CD14-positive monocyte (primary cell): ENCODE data around the gene TNPO3. TPM values are rescaled to one million over a fixed set of nuclear protein-coding genes. Genes with fewer than 3 reads are reported as not detected.
A peak's percentile ranks its signal among the peaks of the same experiment; 100 is the strongest.

ENCODE experiments used
- DNase-seq, 3 donors: peaks; one replicate each; pipeline ENCODE4 v3.0.0-alpha.2; 2011 to 2022
- H2AFZ ChIP-seq: 2 replicates; pipeline ENCODE4 v1.6.0; 2012; ENCODE audit warnings: mild to moderate bottlenecking, low read depth, low read length, inconsistent platforms; ENCODE audit not compliant: insufficient read depth, poor library complexity, severe bottlenecking
- H3K27ac ChIP-seq, 2 donors: 1 replicate in 1 of 2; 2 replicates in 1 of 2; pipeline ENCODE4 v1.5.1; 2012 to 2013; ENCODE audit warnings: low read length in 2 of 2, control low read depth in 1 of 2, inconsistent platforms in 1 of 2, low read depth in 1 of 2, mild to moderate bottlenecking in 1 of 2
- H3K27me3 ChIP-seq, 2 donors: one replicate each; pipeline versions ENCODE4 v1.6.0 to v1.6.1; 2011 to 2013; ENCODE audit warnings: low read length in 2 of 2; ENCODE audit not compliant: control insufficient read depth in 2 of 2, insufficient read depth in 2 of 2
- H3K36me3 ChIP-seq, 2 donors: replicated peaks in 1 of 2; 1 replicate in 1 of 2; 2 replicates in 1 of 2; pipeline versions ENCODE4 v1.5.1 to v1.6.1; 2012 to 2013; ENCODE audit warnings: low read length in 2 of 2, control low read depth in 1 of 2, inconsistent platforms in 1 of 2, mild to moderate bottlenecking in 1 of 2; ENCODE audit not compliant: insufficient read depth in 2 of 2, control insufficient read depth in 1 of 2
- H3K4me1 ChIP-seq, 2 donors: 1 replicate in 1 of 2; 2 replicates in 1 of 2; pipeline versions ENCODE4 v1.5.1 to v1.6.1; 2012 to 2013; ENCODE audit warnings: low read length in 2 of 2, control low read depth in 1 of 2, inconsistent platforms in 1 of 2, mild to moderate bottlenecking in 1 of 2, moderate library complexity in 1 of 2; ENCODE audit not compliant: insufficient read depth in 2 of 2, control insufficient read depth in 1 of 2
- H3K4me2 ChIP-seq: replicated peaks from 2 replicates; pipeline ENCODE3; 2012; ENCODE audit warnings: low read length, moderate library complexity, mild to moderate bottlenecking; ENCODE audit not compliant: poor library complexity, severe bottlenecking; ENCODE audit errors: extremely low read depth
- H3K4me3 ChIP-seq, 3 experiments: fragments of 200-600 bp in 1 of 3; sonication (generic) in 1 of 3; replicated peaks in 1 of 3; 1 replicate in 2 of 3; 2 replicates in 1 of 3; pipeline ENCODE4 v1.5.1; 2011 to 2013; ENCODE audit warnings: low read length in 3 of 3, mild to moderate bottlenecking in 3 of 3, control low read depth in 2 of 3, low read depth in 2 of 3, inconsistent platforms in 1 of 3, moderate library complexity in 1 of 3
- H3K79me2 ChIP-seq: 2 replicates; pipeline ENCODE4 v1.6.0; 2012; ENCODE audit warnings: mild to moderate bottlenecking, control low read depth, inconsistent platforms, low read length, moderate library complexity; ENCODE audit not compliant: insufficient read depth
- H3K9ac ChIP-seq: 2 replicates; pipeline ENCODE4 v1.6.0; 2017; ENCODE audit warnings: low read length, mild to moderate bottlenecking; ENCODE audit not compliant: insufficient read depth, poor library complexity, severe bottlenecking
- H3K9me3 ChIP-seq, 2 donors: replicated peaks in 1 of 2; 1 replicate in 1 of 2; 2 replicates in 1 of 2; pipeline versions ENCODE4 v1.5.1 to v1.6.1; 2012 to 2013; ENCODE audit warnings: low read length in 2 of 2, control low read depth in 1 of 2; ENCODE audit not compliant: control insufficient read depth in 1 of 2, insufficient read depth in 1 of 2
- H4K20me1 ChIP-seq: 2 replicates; pipeline ENCODE4 v1.6.0; 2012; ENCODE audit warnings: mild to moderate bottlenecking, low read length, control low read depth, moderate library complexity; ENCODE audit not compliant: insufficient read depth
- H3K27ac Mint-ChIP-seq, 7 donors: one replicate each; pipeline ENCODE4 v1.8.0; 2020; ENCODE audit warnings: mild to moderate bottlenecking in 7 of 7, mixed read lengths in 7 of 7, moderate library complexity in 6 of 7, inconsistent platforms in 2 of 7
- H3K27me3 Mint-ChIP-seq, 3 donors: one replicate each; pipeline ENCODE4 v1.8.0; 2021 to 2022; ENCODE audit warnings: low read depth in 3 of 3, mild to moderate bottlenecking in 3 of 3, mixed read lengths in 3 of 3, moderate library complexity in 3 of 3, inconsistent platforms in 1 of 3
- H3K36me3 Mint-ChIP-seq, 2 donors: one replicate each; pipeline ENCODE4 v1.8.0; 2020; ENCODE audit warnings: mixed read lengths in 2 of 2, inconsistent platforms in 1 of 2, mild to moderate bottlenecking in 1 of 2
- H3K4me1 Mint-ChIP-seq: one replicate; pipeline ENCODE4 v1.8.0; 2020; ENCODE audit warnings: mild to moderate bottlenecking, mixed read lengths
- H3K4me3 Mint-ChIP-seq, 2 donors: one replicate each; pipeline ENCODE4 v1.8.0; 2020; ENCODE audit warnings: mild to moderate bottlenecking in 2 of 2, mixed read lengths in 2 of 2, moderate library complexity in 1 of 2
- H3K9me3 Mint-ChIP-seq, 7 donors: one replicate each; pipeline ENCODE4 v1.8.0; 2020 to 2022; ENCODE audit warnings: mixed read lengths in 7 of 7, mild to moderate bottlenecking in 6 of 7, moderate library complexity in 6 of 7, inconsistent platforms in 2 of 7
- WGBS: methylation state at CpG from one replicate; pipeline ENCODE4 v1.1.5; 2013; ENCODE audit warnings: missing lambda C conversion rate; ENCODE audit not compliant: insufficient coverage; 5-methylcytosine and 5-hydroxymethylcytosine counted together
- intact Hi-C, 2 donors: fragments of 100-400 bp; cut with micrococcal nuclease; formaldehyde crosslinking; loops; one replicate each; pipeline versions ENCODE4 v1.15.0 to v1.15.1; 2023
- polyA plus RNA-seq, 3 donors: library from polyadenylated mRNA; depleted of rRNA in 1 of 3; unstranded in 2 of 3; stranded (reverse) in 1 of 3; fragments of 300-500 nt in 2 of 3; fragments of >200 nt in 1 of 3; fragmentation: Illumina TruSeq in 2 of 3; gene quantifications; 1 replicate in 2 of 3; 2 replicates in 1 of 3; pipeline ENCODE4 v1.2.3, GENCODE V29; 2012 to 2021
- TF ChIP-seq, protein P1 (sequence below): fragments of 200-600 bp; IDR thresholded peaks from one replicate; pipeline ENCODE4 v1.8.0; 2022; ENCODE audit warnings: antibody characterized with exemption, mild to moderate bottlenecking

TNPO3 gene
- polyA plus RNA-seq, 3 donors = 17.0 to 23.8 (median 19.7) TPM

DNA sequence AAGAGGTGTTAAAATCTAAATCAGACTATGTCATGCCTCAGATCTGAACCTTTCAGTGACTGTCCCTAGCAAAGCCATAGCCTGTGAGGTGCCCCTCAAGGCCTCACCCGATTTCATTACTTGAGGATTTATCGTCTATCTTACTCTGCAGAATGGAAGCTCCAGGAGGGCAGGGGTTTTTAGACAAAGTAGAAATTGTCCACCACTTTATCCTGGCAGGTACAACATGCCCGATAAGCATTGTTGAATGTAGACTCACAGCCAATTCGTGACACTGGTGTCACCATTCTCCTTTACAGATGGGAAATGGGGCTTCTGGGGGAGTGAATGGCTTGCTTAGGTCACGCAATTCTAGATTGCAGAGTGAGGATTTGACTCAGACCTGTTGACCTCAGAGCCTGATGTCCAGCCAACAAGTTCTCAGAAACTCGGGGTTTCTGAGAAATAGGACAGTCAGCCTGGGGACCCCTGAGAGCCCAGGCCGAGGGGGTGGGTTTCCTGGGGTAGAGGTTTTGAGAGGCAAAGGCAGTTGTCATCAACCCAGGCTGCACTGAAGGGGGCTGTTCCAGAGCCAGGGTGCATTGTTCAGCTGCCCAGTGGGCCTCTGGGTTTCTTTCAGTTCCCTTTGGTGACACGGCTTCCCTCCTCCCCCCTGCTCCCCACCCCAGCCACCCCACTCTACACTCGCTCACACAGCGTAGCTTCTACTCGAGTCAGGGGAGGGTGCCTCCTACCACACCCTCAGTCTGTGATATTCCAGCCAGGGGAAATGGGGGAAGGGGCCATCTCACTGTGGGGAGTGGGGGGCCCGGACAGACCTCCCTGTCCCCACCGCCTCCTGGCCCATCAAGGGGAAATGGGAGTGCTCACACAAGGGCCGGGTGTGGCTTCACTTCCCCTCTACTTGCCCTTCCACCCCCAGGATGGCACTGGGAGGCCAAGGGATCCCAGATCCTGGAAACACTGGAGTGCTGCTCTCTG lies 120.3 kb downstream of the TNPO3 start:
- peak; percentile 76 to 92 (median 91) for DNase-seq
- Histone ChIP-seq H3K4me2 (peak overlapping the region; percentile 68), H3K79me2 (peaks cover 50% of the 10 kb centered on the region), H3K9ac (peak overlapping the region; percentile 64), H2AFZ (peak overlapping the region; percentile 69), H3K27me3 (no peaks in the 10 kb centered on the region), H3K36me3 (no peaks in the 10 kb centered on the region), H3K9me3 (no peaks in the 10 kb centered on the region), H3K27ac (peak overlapping the region; percentile 85 to 91), H3K4me3 (peak overlapping the region; percentile 1 to 41 (median 1)), H3K4me1 (peaks cover 62 to 64% of the 10 kb centered on the region in 2 donors), H4K20me1 (no peaks in the 10 kb centered on the region)
- Mint-ChIP-seq H3K4me3 (peak overlapping the region; percentile 68 to 83), H3K27me3 (peaks cover 0 to 4% (median 0%) of the 10 kb centered on the region in 3 donors), H3K4me1 (peaks cover 64% of the 10 kb centered on the region), H3K36me3 (peaks cover 0 to 3% of the 10 kb centered on the region in 2 donors), H3K9me3 (no peaks in the 10 kb centered on the region), H3K27ac (peak overlapping the region; percentile 92 to 100 (median 98))
- intact Hi-C loops = loop anchor here in 1 of 2 donors (2.0 kb wide), 1 partner anchor 72 kb away; the partner anchor contains the start of gene ATP6V1F
- WGBS = 3% methylated on average over 6 of the region's 14 CpGs
- TF ChIP-seq, protein P1, sequence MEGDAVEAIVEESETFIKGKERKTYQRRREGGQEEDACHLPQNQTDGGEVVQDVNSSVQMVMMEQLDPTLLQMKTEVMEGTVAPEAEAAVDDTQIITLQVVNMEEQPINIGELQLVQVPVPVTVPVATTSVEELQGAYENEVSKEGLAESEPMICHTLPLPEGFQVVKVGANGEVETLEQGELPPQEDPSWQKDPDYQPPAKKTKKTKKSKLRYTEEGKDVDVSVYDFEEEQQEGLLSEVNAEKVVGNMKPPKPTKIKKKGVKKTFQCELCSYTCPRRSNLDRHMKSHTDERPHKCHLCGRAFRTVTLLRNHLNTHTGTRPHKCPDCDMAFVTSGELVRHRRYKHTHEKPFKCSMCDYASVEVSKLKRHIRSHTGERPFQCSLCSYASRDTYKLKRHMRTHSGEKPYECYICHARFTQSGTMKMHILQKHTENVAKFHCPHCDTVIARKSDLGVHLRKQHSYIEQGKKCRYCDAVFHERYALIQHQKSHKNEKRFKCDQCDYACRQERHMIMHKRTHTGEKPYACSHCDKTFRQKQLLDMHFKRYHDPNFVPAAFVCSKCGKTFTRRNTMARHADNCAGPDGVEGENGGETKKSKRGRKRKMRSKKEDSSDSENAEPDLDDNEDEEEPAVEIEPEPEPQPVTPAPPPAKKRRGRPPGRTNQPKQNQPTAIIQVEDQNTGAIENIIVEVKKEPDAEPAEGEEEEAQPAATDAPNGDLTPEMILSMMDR = no peak

GRCh38 chr7:128933180-128933891 lies 121.6 kb downstream of the TNPO3 start:
- Histone ChIP-seq H4K20me1 (no peaks in the 10 kb centered on the region), H3K4me1 (peaks cover 57 to 58% of the 10 kb centered on the region in 2 donors), H3K9me3 (peaks cover 0 to 2% of the 10 kb centered on the region in 2 donors), H3K79me2 (peaks cover 37% of the 10 kb centered on the region), H3K4me3 (peak overlapping the region; percentile 4 to 64 (median 18)), H2AFZ (peak overlapping the region; percentile 66), H3K27ac (peak overlapping the region; percentile 85 to 91), H3K27me3 (no peaks in the 10 kb centered on the region), H3K9ac (peak overlapping the region; percentile 64), H3K36me3 (no peaks in the 10 kb centered on the region), H3K4me2 (peak overlapping the region; percentile 65)
- Mint-ChIP-seq H3K27ac (peak overlapping the region; percentile 92 to 100 (median 98)), H3K9me3 (peaks cover 0 to 3% (median 1%) of the 10 kb centered on the region in 7 donors), H3K4me1 (peaks cover 60% of the 10 kb centered on the region), H3K36me3 (peaks cover 0 to 3% of the 10 kb centered on the region in 2 donors), H3K27me3 (peaks cover 0 to 4% (median 0%) of the 10 kb centered on the region in 3 donors), H3K4me3 (peak overlapping the region; percentile 78 to 94)
- WGBS = 12% methylated on average over 11 of the region's 15 CpGs
- peak; percentile 73 to 89 (median 87) for DNase-seq
- intact Hi-C loops = no loop called here
- TF ChIP-seq, protein P1 = no peak
